Hepatocyte (in vitro differentiated cells): ENCODE data around the gene PHYHIPL. TPM values are rescaled to one million over a fixed set of nuclear protein-coding genes. Genes with fewer than 3 reads are reported as not detected.

Experiments used
- DNase-seq: peaks from one replicate; pipeline ENCODE4 v3.0.0-alpha.2; 2016; ENCODE audit warnings: low spot score
- H2AFZ ChIP-seq: fragments of 200-600 bp; sonication (generic); 2 replicates; pipeline ENCODE4 v1.6.0; 2016; ENCODE audit warnings: antibody characterized with exemption, mild to moderate bottlenecking
- H3K27ac ChIP-seq: fragments of 200-600 bp; sonication (generic); 2 replicates; pipeline ENCODE4 v1.5.1; 2016; ENCODE audit warnings: mild to moderate bottlenecking
- H3K27me3 ChIP-seq: fragments of 200-600 bp; sonication (generic); 2 replicates; pipeline ENCODE4 v1.6.1; 2016
- H3K36me3 ChIP-seq: fragments of 200-600 bp; sonication (generic); replicated peaks from 2 replicates; pipeline ENCODE4 v1.5.1; 2016; ENCODE audit warnings: low read depth; ENCODE audit not compliant: insufficient read depth
- H3K4me1 ChIP-seq: fragments of 200-600 bp; sonication (generic); 2 replicates; pipeline ENCODE4 v1.5.1; 2016; ENCODE audit warnings: mild to moderate bottlenecking, moderate library complexity; ENCODE audit not compliant: insufficient read depth
- H3K4me2 ChIP-seq: fragments of 200-600 bp; sonication (generic); 2 replicates; pipeline ENCODE4 v1.6.0; 2016
- H3K4me3 ChIP-seq: fragments of 200-600 bp; sonication (generic); 2 replicates; pipeline ENCODE4 v1.5.1; 2016; ENCODE audit warnings: mild to moderate bottlenecking
- H3K79me2 ChIP-seq: fragments of 200-600 bp; sonication (generic); 2 replicates; pipeline ENCODE4 v1.6.0; 2017; ENCODE audit warnings: mild to moderate bottlenecking
- H3K9me2 ChIP-seq: fragments of 200-600 bp; sonication (generic); replicated peaks from 2 replicates; pipeline ENCODE4 v1.6.0; 2017; ENCODE audit warnings: mild to moderate bottlenecking; ENCODE audit not compliant: insufficient read depth
- H3K9me3 ChIP-seq: fragments of 200-600 bp; sonication (generic); 2 replicates; pipeline ENCODE4 v1.5.1; 2016; ENCODE audit warnings: low read depth, mild to moderate bottlenecking
- H4K20me1 ChIP-seq: fragments of 200-600 bp; sonication (generic); 2 replicates; pipeline ENCODE4 v1.6.0; 2016; ENCODE audit warnings: mild to moderate bottlenecking; ENCODE audit not compliant: insufficient read depth, poor library complexity, severe bottlenecking
- EZH2 ChIP-seq: fragments of 200-600 bp; sonication (generic); IDR thresholded peaks from 2 replicates; pipeline ENCODE4 v1.6.1; 2016; ENCODE audit warnings: antibody characterized with exemption, mild to moderate bottlenecking, borderline replicate concordance
- EZH2phosphoT487 ChIP-seq: fragments of 200-600 bp; sonication (generic); IDR thresholded peaks from one replicate; pipeline ENCODE4 v1.6.1; 2018; ENCODE audit warnings: antibody characterized with exemption, mild to moderate bottlenecking, low read depth, moderate library complexity; ENCODE audit not compliant: unreplicated experiment, severe bottlenecking
- WGBS: methylation state at CpG from one replicate; pipeline ENCODE4 v1.1.6; 2016; ENCODE audit warnings: low lambda C conversion rate; ENCODE audit errors: missing lambda C conversion rate; 5-methylcytosine and 5-hydroxymethylcytosine counted together
- polyA plus RNA-seq: library from polyadenylated mRNA; unstranded; fragments of >200 nt; fragmentation: Nextera tagmentation; extraction: Ambion mirVana; gene quantifications from 2 replicates; pipeline ENCODE4 v1.2.1, GENCODE V29; 2016
- total RNA-seq: library from RNA; depleted of rRNA; stranded (reverse); fragments of >200 nt; gene quantifications from 2 replicates; pipeline ENCODE4 v1.2.3, GENCODE V29; 2014
- TF ChIP-seq, protein P1 (sequence below): fragments of 200-600 bp; sonication (generic); IDR thresholded peaks from 2 replicates; pipeline ENCODE4 v1.5.1; 2016; ENCODE audit warnings: antibody characterized with exemption, mild to moderate bottlenecking; ENCODE audit not compliant: poor library complexity

PHYHIPL gene
- total and polyA plus RNA-seq, 2 experiments from 2014 or later, result 5.9 to 6.8 TPM

DNA sequence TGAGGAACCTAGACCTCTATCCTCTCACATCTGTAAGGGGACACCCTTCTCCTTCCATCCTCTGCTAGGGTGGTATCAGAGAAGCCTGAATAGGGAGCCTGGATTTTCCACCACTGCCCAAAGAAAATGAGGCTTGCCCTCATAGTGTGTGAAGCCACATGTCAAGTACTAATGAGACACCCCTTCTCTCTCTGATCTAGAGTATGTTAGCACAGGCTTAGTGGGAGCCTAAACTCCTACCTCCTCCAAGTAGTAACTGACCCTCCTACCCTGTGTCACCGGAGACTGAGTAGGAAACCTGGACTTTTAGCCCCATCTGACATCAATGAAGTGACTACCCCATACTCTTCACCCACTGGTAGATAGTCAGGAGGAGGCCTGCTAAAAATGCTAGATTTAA, 65.6 kb downstream of the PHYHIPL start:
- Histone ChIP-seq H3K79me2 (no peaks in the 10 kb centered on the region), H3K4me3 (no peak overlapping the region)
- TF ChIP-seq EZH2 (no peak), EZH2phosphoT487 (no peak)
- TF ChIP-seq, protein P1, sequence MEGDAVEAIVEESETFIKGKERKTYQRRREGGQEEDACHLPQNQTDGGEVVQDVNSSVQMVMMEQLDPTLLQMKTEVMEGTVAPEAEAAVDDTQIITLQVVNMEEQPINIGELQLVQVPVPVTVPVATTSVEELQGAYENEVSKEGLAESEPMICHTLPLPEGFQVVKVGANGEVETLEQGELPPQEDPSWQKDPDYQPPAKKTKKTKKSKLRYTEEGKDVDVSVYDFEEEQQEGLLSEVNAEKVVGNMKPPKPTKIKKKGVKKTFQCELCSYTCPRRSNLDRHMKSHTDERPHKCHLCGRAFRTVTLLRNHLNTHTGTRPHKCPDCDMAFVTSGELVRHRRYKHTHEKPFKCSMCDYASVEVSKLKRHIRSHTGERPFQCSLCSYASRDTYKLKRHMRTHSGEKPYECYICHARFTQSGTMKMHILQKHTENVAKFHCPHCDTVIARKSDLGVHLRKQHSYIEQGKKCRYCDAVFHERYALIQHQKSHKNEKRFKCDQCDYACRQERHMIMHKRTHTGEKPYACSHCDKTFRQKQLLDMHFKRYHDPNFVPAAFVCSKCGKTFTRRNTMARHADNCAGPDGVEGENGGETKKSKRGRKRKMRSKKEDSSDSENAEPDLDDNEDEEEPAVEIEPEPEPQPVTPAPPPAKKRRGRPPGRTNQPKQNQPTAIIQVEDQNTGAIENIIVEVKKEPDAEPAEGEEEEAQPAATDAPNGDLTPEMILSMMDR, result no peak

DNA sequence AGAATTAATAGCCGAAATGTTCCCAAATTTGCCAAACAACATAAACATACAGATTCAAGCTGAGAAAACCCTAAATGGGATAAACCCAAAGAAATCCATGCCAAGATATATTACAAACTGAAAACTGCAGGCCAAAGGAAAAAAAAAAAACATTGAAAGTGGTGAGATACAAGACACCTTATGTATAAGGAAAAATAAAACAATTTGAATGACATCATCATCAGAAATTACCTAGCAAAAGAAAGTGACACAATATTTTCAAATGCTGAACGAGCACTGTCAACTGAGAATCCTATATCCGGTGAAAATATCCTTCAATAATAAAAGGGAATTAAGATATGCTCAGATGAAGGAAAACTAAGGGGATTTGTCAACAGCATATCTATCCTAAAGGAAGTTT, 66.5 kb downstream of the PHYHIPL start:
- H4K20me1 ChIP-seq, result no peaks in the 10 kb centered on the region
- H3K9me3 ChIP-seq, result no peaks in the 10 kb centered on the region
- H3K9me2 ChIP-seq, result no peaks in the 10 kb centered on the region
- H3K36me3 ChIP-seq, result no peaks in the 10 kb centered on the region
- WGBS, result 99% methylated on average over 3 of the region's 3 CpGs
- no peaks in the 10 kb centered on the region for H3K4me1 ChIP-seq
- H3K27ac ChIP-seq, result no peak overlapping the region
- no peak overlapping the region for H3K4me2 ChIP-seq
- TF ChIP-seq EZH2 (no peak), EZH2phosphoT487 (no peak)
- TF ChIP-seq, protein P1, result no peak
- no peaks in the 10 kb centered on the region for H3K27me3 ChIP-seq
- H3K4me3 ChIP-seq, result no peak overlapping the region
- DNase-seq, result no peak
- no peaks in the 10 kb centered on the region for H3K79me2 ChIP-seq
- no peak overlapping the region for H2AFZ ChIP-seq

More for the DNA sequence above, 65.6 kb downstream of the PHYHIPL start:
- Histone ChIP-seq H3K9me3 (no peaks in the 10 kb centered on the region), H3K9me2 (no peaks in the 10 kb centered on the region), H3K4me2 (no peak overlapping the region), H3K27me3 (no peaks in the 10 kb centered on the region), H3K27ac (no peak overlapping the region), H3K36me3 (no peaks in the 10 kb centered on the region), H4K20me1 (no peaks in the 10 kb centered on the region), H3K4me1 (no peaks in the 10 kb centered on the region), H2AFZ (no peak overlapping the region)
- 93% methylated on average over 1 of the region's 1 CpG for WGBS
- DNase-seq, result no peak

DNA sequence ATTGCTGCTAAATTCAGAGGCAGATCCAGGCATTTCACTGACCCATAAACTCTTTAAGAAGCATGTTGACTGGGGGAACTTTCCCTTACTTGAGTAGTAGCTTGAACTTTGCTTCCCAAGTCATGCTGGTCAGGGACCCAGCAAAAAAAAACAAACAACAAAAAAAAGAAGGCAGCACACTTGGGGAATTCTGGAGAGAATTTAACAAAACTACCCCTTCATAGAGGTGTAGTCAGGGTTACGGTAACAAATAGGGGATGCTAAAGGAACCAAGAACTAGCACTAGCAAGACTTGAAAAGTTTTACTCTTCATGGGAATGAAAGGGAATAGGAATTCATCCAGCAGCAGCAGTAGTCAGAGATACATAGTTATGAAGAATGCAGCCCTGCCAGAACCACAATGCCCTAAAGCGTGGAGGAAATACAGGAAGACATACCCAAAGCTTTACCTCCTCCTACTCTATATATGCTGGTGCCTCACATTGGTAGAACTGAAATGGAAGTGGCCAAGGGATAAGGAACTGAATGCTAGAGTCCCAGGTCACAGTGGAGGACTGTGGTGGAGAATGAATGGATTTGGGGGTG, 67.3 kb downstream of the PHYHIPL start:
- no peak for DNase-seq
- Histone ChIP-seq H4K20me1 (no peaks in the 10 kb centered on the region), H3K36me3 (no peaks in the 10 kb centered on the region), H3K27ac (no peak overlapping the region), H3K27me3 (no peaks in the 10 kb centered on the region), H3K9me3 (no peaks in the 10 kb centered on the region), H3K4me3 (no peak overlapping the region), H2AFZ (no peak overlapping the region), H3K9me2 (no peaks in the 10 kb centered on the region), H3K4me1 (no peaks in the 10 kb centered on the region), H3K4me2 (no peak overlapping the region), H3K79me2 (no peaks in the 10 kb centered on the region)
- WGBS, result 96% methylated on average over 2 of the region's 2 CpGs
- TF ChIP-seq EZH2phosphoT487 (no peak), EZH2 (no peak)
- TF ChIP-seq, protein P1, result no peak
